ENCODE data around the gene CCM2L.

The CCM2L gene

GRCh38 chr20:32062776-32063170 lies 52.5 kb downstream of the CCM2L start:
- H3K4me1 ChIP-seq (ENCODE audit: insufficient read depth, insufficient read length), result peaks cover 7% of the 10 kb centered on the region
- DNase-seq (ENCODE audit: low read depth, low spot score), result no peak
- H3K27me3 ChIP-seq (ENCODE audit: insufficient read depth, insufficient read length), result no peaks in the 10 kb centered on the region
- H3K36me3 ChIP-seq (ENCODE audit: insufficient read depth, insufficient read length, low read length), result no peaks in the 10 kb centered on the region
- no peaks in the 10 kb centered on the region for H3K9me3 ChIP-seq (ENCODE audit: insufficient read depth, low read length)
- H3K4me3 ChIP-seq (ENCODE audit: insufficient read length, low read depth), result no peak overlapping the region
- TF ChIP-seq YY1 (IDR thresholded peaks at IDR 0.05; ENCODE audit: insufficient read depth, insufficient read length), result no peak
- TF ChIP-seq SUZ12 (IDR thresholded peaks at IDR 0.05; ENCODE audit: extremely low read depth, insufficient read depth, insufficient read length), result no peak
- no peak for TF ChIP-seq ZNF274 (IDR thresholded peaks at IDR 0.05; ENCODE audit: low read depth, low read length)
- no peak overlapping the region for H3K9ac ChIP-seq (ENCODE audit: insufficient read length, low read depth)

GRCh38 chr20:32063695-32064094 lies 53.5 kb downstream of the CCM2L start:
- Histone ChIP-seq H3K27me3 (ENCODE audit: insufficient read depth, insufficient read length) (no peaks in the 10 kb centered on the region), H3K4me1 (ENCODE audit: insufficient read depth, insufficient read length) (peaks cover 7% of the 10 kb centered on the region), H3K4me3 (ENCODE audit: insufficient read length, low read depth) (no peak overlapping the region), H3K9ac (ENCODE audit: insufficient read length, low read depth) (no peak overlapping the region), H3K36me3 (ENCODE audit: insufficient read depth, insufficient read length, low read length) (no peaks in the 10 kb centered on the region), H3K9me3 (ENCODE audit: insufficient read depth, low read length) (no peaks in the 10 kb centered on the region)
- TF ChIP-seq ZNF274 (IDR thresholded peaks at IDR 0.05; ENCODE audit: low read depth, low read length) (no peak), YY1 (IDR thresholded peaks at IDR 0.05; ENCODE audit: insufficient read depth, insufficient read length) (no peak), SUZ12 (IDR thresholded peaks at IDR 0.05; ENCODE audit: extremely low read depth, insufficient read depth, insufficient read length) (no peak)
- DNase-seq (ENCODE audit: low read depth, low spot score), result no peak

GRCh38 chr20:32064667-32065066 lies 54.4 kb downstream of the CCM2L start:
- TF ChIP-seq ZNF274 (IDR thresholded peaks at IDR 0.05; ENCODE audit: low read depth, low read length) (no peak), YY1 (IDR thresholded peaks at IDR 0.05; ENCODE audit: insufficient read depth, insufficient read length) (no peak), SUZ12 (IDR thresholded peaks at IDR 0.05; ENCODE audit: extremely low read depth, insufficient read depth, insufficient read length) (no peak)
- no peak for DNase-seq (ENCODE audit: low read depth, low spot score)

GRCh38 chr20:32067234-32067821 lies 57.1 kb downstream of the CCM2L start:
- H3K36me3 ChIP-seq (ENCODE audit: insufficient read depth, insufficient read length, low read length), result no peaks in the 10 kb centered on the region
- no peak for DNase-seq (ENCODE audit: low read depth, low spot score)
- no peaks in the 10 kb centered on the region for H3K9me3 ChIP-seq (ENCODE audit: insufficient read depth, low read length)
- TF ChIP-seq SUZ12 (IDR thresholded peaks at IDR 0.05; ENCODE audit: extremely low read depth, insufficient read depth, insufficient read length) (no peak), ZNF274 (IDR thresholded peaks at IDR 0.05; ENCODE audit: low read depth, low read length) (no peak), YY1 (IDR thresholded peaks at IDR 0.05; ENCODE audit: insufficient read depth, insufficient read length) (no peak)
- no peaks in the 10 kb centered on the region for H3K27me3 ChIP-seq (ENCODE audit: insufficient read depth, insufficient read length)
- H3K4me3 ChIP-seq (ENCODE audit: insufficient read length, low read depth), result no peak overlapping the region
- H3K9ac ChIP-seq (ENCODE audit: insufficient read length, low read depth), result no peak overlapping the region
- H3K4me1 ChIP-seq (ENCODE audit: insufficient read depth, insufficient read length), result peaks cover 6% of the 10 kb centered on the region

More at GRCh38 chr20:32064667-32065066, 54.4 kb downstream of the CCM2L start:
- H3K27me3 ChIP-seq (ENCODE audit: insufficient read depth, insufficient read length), result no peaks in the 10 kb centered on the region
- no peak overlapping the region for H3K4me3 ChIP-seq (ENCODE audit: insufficient read length, low read depth)
- no peaks in the 10 kb centered on the region for H3K36me3 ChIP-seq (ENCODE audit: insufficient read depth, insufficient read length, low read length)
- H3K9ac ChIP-seq (ENCODE audit: insufficient read length, low read depth), result no peak overlapping the region
- peaks cover 7% of the 10 kb centered on the region for H3K4me1 ChIP-seq (ENCODE audit: insufficient read depth, insufficient read length)
- H3K9me3 ChIP-seq (ENCODE audit: insufficient read depth, low read length), result no peaks in the 10 kb centered on the region

- Histone ChIP-seq H3K4me1 (ENCODE audit: insufficient read depth, insufficient read length) (peaks cover 2% of the 10 kb centered on the region), H3K27me3 (ENCODE audit: insufficient read depth, insufficient read length) (no peaks in the 10 kb centered on the region), H3K36me3 (ENCODE audit: insufficient read depth, insufficient read length, low read length) (no peaks in the 10 kb centered on the region), H3K9ac (ENCODE audit: insufficient read length, low read depth) (no peak overlapping the region), H3K4me3 (ENCODE audit: insufficient read length, low read depth) (no peak overlapping the region), H3K9me3 (ENCODE audit: insufficient read depth, low read length) (no peaks in the 10 kb centered on the region)
- TF ChIP-seq YY1 (IDR thresholded peaks at IDR 0.05; ENCODE audit: insufficient read depth, insufficient read length) (no peak), ZNF274 (IDR thresholded peaks at IDR 0.05; ENCODE audit: low read depth, low read length) (no peak), SUZ12 (IDR thresholded peaks at IDR 0.05; ENCODE audit: extremely low read depth, insufficient read depth, insufficient read length) (no peak)
- DNase-seq (ENCODE audit: low read depth, low spot score), result no peak
These were observed 57.9 kb downstream of the CCM2L start for GRCh38 chr20:32068174-32068573.

- H3K9ac ChIP-seq (ENCODE audit: insufficient read length, low read depth), result no peak overlapping the region
- H3K4me1 ChIP-seq (ENCODE audit: insufficient read depth, insufficient read length), result peaks cover 2% of the 10 kb centered on the region
- no peak overlapping the region for H3K4me3 ChIP-seq (ENCODE audit: insufficient read length, low read depth)
- H3K9me3 ChIP-seq (ENCODE audit: insufficient read depth, low read length), result no peaks in the 10 kb centered on the region
- no peaks in the 10 kb centered on the region for H3K36me3 ChIP-seq (ENCODE audit: insufficient read depth, insufficient read length, low read length)
- no peak for DNase-seq (ENCODE audit: low read depth, low spot score)
- TF ChIP-seq ZNF274 (IDR thresholded peaks at IDR 0.05; ENCODE audit: low read depth, low read length) (no peak), SUZ12 (IDR thresholded peaks at IDR 0.05; ENCODE audit: extremely low read depth, insufficient read depth, insufficient read length) (no peak), YY1 (IDR thresholded peaks at IDR 0.05; ENCODE audit: insufficient read depth, insufficient read length) (no peak)
- no peaks in the 10 kb centered on the region for H3K27me3 ChIP-seq (ENCODE audit: insufficient read depth, insufficient read length)
These were observed 59.5 kb downstream of the CCM2L start for GRCh38 chr20:32069711-32070110.

GRCh38 chr20:32070282-32070681 lies 60.0 kb downstream of the CCM2L start:
- no peak for TF ChIP-seq SUZ12 (IDR thresholded peaks at IDR 0.05; ENCODE audit: extremely low read depth, insufficient read depth, insufficient read length)
- TF ChIP-seq ZNF274 (IDR thresholded peaks at IDR 0.05; ENCODE audit: low read depth, low read length), result no peak
- TF ChIP-seq YY1 (IDR thresholded peaks at IDR 0.05; ENCODE audit: insufficient read depth, insufficient read length), result no peak
- Histone ChIP-seq H3K4me1 (ENCODE audit: insufficient read depth, insufficient read length) (peaks cover 2% of the 10 kb centered on the region), H3K9ac (ENCODE audit: insufficient read length, low read depth) (no peak overlapping the region), H3K9me3 (ENCODE audit: insufficient read depth, low read length) (no peaks in the 10 kb centered on the region), H3K27me3 (ENCODE audit: insufficient read depth, insufficient read length) (no peaks in the 10 kb centered on the region), H3K36me3 (ENCODE audit: insufficient read depth, insufficient read length, low read length) (no peaks in the 10 kb centered on the region), H3K4me3 (ENCODE audit: insufficient read length, low read depth) (no peak overlapping the region)
- DNase-seq (ENCODE audit: low read depth, low spot score), result no peak

Data from NT2/D1 (cell line).